ENCODE data around the gene EMP2.

GRCh38 chr16:10609402-10609774, 29.0 kb upstream of the EMP2 start:
- TF ChIP-seq PATZ1 (CRISPR knock-in tag; IDR thresholded peaks at IDR 0.05; ENCODE audit: borderline replicate concordance) (no peak), TSHZ2 (CRISPR knock-in tag; IDR thresholded peaks at IDR 0.05) (no peak), ZFP3 (CRISPR knock-in tag; IDR thresholded peaks at IDR 0.05) (no peak), CSDC2 (CRISPR knock-in tag; IDR thresholded peaks at IDR 0.05) (no peak), OSR1 (CRISPR knock-in tag; IDR thresholded peaks at IDR 0.05) (no peak), ZNF8 (CRISPR knock-in tag; IDR thresholded peaks at IDR 0.05) (no peak), ZNF565 (CRISPR knock-in tag; conservative IDR thresholded peaks at IDR 0.05; ENCODE audit: low read depth) (no peak), TOX (CRISPR knock-in tag; IDR thresholded peaks at IDR 0.05; ENCODE audit: borderline replicate concordance) (no peak), ZFP30 (CRISPR knock-in tag; IDR thresholded peaks at IDR 0.05) (no peak), ARNTL (CRISPR knock-in tag; IDR thresholded peaks at IDR 0.05; ENCODE audit: borderline replicate concordance, low read depth) (no peak), CREB5 (CRISPR knock-in tag; IDR thresholded peaks at IDR 0.05; ENCODE audit: low read depth) (no peak), TCF4 (CRISPR knock-in tag; IDR thresholded peaks at IDR 0.05; ENCODE audit: borderline replicate concordance) (no peak)

All from SK-N-SH treated with all-trans-retinoic acid at 6 μM for 48 hours (cell line).